Erythroblast (primary cell): ENCODE measurements around the gene CCIN.

Experiments used
- GATA1 ChIP-seq: IDR thresholded peaks from 2 replicates; pipeline ENCODE4 v1.6.1; 2011; ENCODE audit warnings: low read depth, mild to moderate bottlenecking, control low read depth, low read length, moderate library complexity
- POLR2A ChIP-seq: IDR thresholded peaks from 2 replicates; pipeline ENCODE4 v1.6.1; 2011; ENCODE audit warnings: mild to moderate bottlenecking, low read length

DNA sequence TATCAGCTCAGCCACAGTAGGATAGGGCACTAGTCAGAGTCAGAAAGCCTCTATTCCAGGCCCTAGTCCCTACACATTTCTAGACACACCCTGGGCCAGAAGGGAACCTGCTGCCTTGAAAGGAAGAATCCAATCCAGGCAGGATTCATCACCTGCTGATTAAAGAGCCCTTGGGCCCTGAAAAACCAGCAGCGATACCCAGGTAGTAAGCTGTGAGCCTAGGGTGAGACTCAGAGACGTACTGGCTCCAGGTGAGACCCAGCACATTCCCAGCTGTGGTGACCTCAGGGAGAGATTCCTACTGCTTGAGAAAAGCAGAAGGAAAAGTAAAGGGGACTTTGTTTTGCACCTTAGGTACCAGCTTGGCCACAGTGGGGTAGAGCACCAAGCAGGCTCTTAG is 4.7 kb downstream of the CCIN start:
- no peak for TF ChIP-seq POLR2A
- no peak for TF ChIP-seq GATA1
